ENCODE data around the gene USP24. TPM values are rescaled to one million over a fixed set of nuclear protein-coding genes. Genes with fewer than 3 reads are reported as not detected.

USP24 gene
- total RNA-seq, 1 experiment from 2014 or later, result 38.5 TPM

GRCh38 chr1:55233145-55233777, 18.1 kb upstream of the USP24 start:
- Histone ChIP-seq H3K4me3 (ENCODE audit: low read length) (no peak overlapping the region), H3K27ac (ENCODE audit: low read length) (no peak overlapping the region), H3F3A (ENCODE audit: low read length, unreplicated experiment) (no peaks in the 10 kb centered on the region), H3K36me3 (ENCODE audit: low read depth, low read length) (no peaks in the 10 kb centered on the region), H3K4me2 (ENCODE audit: low read length) (no peak overlapping the region), H3K27me3 (ENCODE audit: low read length) (no peaks in the 10 kb centered on the region), H3K9me3 (ENCODE audit: low read length) (no peaks in the 10 kb centered on the region), H2AFZ (ENCODE audit: low read length) (no peak overlapping the region), H4K20me1 (ENCODE audit: low read length) (no peaks in the 10 kb centered on the region), H3K79me2 (ENCODE audit: low read length) (no peaks in the 10 kb centered on the region), H3K9me2 (replicated peaks; ENCODE audit: low read length) (no peaks in the 10 kb centered on the region), H3K9ac (ENCODE audit: low read length) (no peak overlapping the region), H3K4me1 (ENCODE audit: insufficient read depth, low read length) (peaks cover 14% of the 10 kb centered on the region; the same call in 1 of the 2 replicates)
- ChIA-PET POLR2A (ENCODE audit: unreplicated experiment) (no interaction called here), CTCF (no interaction called here)
- BruUV-seq (replicated peaks), result no TSS peak
- intact Hi-C loops (cut with micrococcal nuclease), result no loop called here
- TF ChIP-seq EZH2 (IDR thresholded peaks at IDR 0.05; ENCODE audit: low read length, unreplicated experiment) (no peak), CTCF (conservative IDR thresholded peaks at IDR 0.05; ENCODE audit: low read depth, low read length) (no peak), EZH2phosphoT487 (IDR thresholded peaks at IDR 0.05; ENCODE audit: borderline replicate concordance, low read length) (no peak)
- ATAC-seq, result no peak
- peak; percentile 46 for DNase-seq

GRCh38 chr1:55232448-55233144, 17.4 kb upstream of the USP24 start:
- Histone ChIP-seq H3K4me3 (ENCODE audit: low read length) (no peak overlapping the region), H3K4me2 (ENCODE audit: low read length) (no peak overlapping the region), H3F3A (ENCODE audit: low read length, unreplicated experiment) (no peaks in the 10 kb centered on the region), H2AFZ (ENCODE audit: low read length) (no peak overlapping the region), H3K27ac (ENCODE audit: low read length) (no peak overlapping the region), H3K9me2 (replicated peaks; ENCODE audit: low read length) (no peaks in the 10 kb centered on the region), H3K9me3 (ENCODE audit: low read length) (0 out of 2 replicates have a peak, but pooled peaks cover under 1% of the 10 kb centered on the region), H4K20me1 (ENCODE audit: low read length) (no peaks in the 10 kb centered on the region), H3K9ac (ENCODE audit: low read length) (no peak overlapping the region), H3K27me3 (ENCODE audit: low read length) (no peaks in the 10 kb centered on the region), H3K4me1 (ENCODE audit: insufficient read depth, low read length) (peaks cover 14% of the 10 kb centered on the region; the same call in 1 of the 2 replicates), H3K36me3 (ENCODE audit: low read depth, low read length) (no peaks in the 10 kb centered on the region), H3K79me2 (ENCODE audit: low read length) (no peaks in the 10 kb centered on the region)
- no TSS peak for BruUV-seq (replicated peaks)
- TF ChIP-seq EZH2 (IDR thresholded peaks at IDR 0.05; ENCODE audit: low read length, unreplicated experiment) (no peak), EZH2phosphoT487 (IDR thresholded peaks at IDR 0.05; ENCODE audit: borderline replicate concordance, low read length) (no peak), CTCF (conservative IDR thresholded peaks at IDR 0.05; ENCODE audit: low read depth, low read length) (no peak)
- ChIA-PET CTCF (no interaction called here), POLR2A (ENCODE audit: unreplicated experiment) (interaction anchor here (0.5 kb wide), 1 partner anchor 158 kb away, joined by 4 read pairs; no protein-coding TSS in a partner anchor)
- no peak for DNase-seq
- no peak for ATAC-seq
- intact Hi-C loops (cut with micrococcal nuclease), result no loop called here

DNA sequence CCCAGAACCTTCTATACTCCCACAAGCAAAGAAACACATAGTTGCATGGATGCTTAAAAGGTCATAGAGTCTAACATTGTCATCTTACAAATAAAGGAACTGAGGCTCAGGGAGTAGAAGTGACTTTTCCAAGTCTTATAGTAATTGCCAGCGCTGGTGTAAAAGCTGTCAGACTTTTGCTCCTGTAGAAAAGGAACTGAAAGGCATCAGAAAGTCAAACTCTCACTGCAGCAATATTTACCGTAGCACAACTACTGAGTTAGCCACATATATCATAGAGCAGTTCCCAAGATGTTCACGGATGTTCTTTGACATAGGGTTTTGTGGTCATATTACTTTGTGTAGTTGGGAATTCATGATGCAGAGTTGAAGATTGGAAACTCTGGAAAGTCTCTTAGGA, 16.6 kb upstream of the USP24 start:
- Histone ChIP-seq H3K79me2 (ENCODE audit: low read length) (no peaks in the 10 kb centered on the region), H3K9me3 (ENCODE audit: low read length) (0 out of 2 replicates have a peak, but pooled peaks cover 4% of the 10 kb centered on the region), H3K36me3 (ENCODE audit: low read depth, low read length) (no peaks in the 10 kb centered on the region), H3K27me3 (ENCODE audit: low read length) (no peaks in the 10 kb centered on the region), H3K4me2 (ENCODE audit: low read length) (no peak overlapping the region), H3F3A (ENCODE audit: low read length, unreplicated experiment) (no peaks in the 10 kb centered on the region), H3K9ac (ENCODE audit: low read length) (no peak overlapping the region), H3K4me3 (ENCODE audit: low read length) (no peak overlapping the region), H4K20me1 (ENCODE audit: low read length) (no peaks in the 10 kb centered on the region), H2AFZ (ENCODE audit: low read length) (no peak overlapping the region), H3K4me1 (ENCODE audit: insufficient read depth, low read length) (peaks cover 14% of the 10 kb centered on the region; the same call in 1 of the 2 replicates), H3K9me2 (replicated peaks; ENCODE audit: low read length) (no peaks in the 10 kb centered on the region), H3K27ac (ENCODE audit: low read length) (no peak overlapping the region)
- no peak for ATAC-seq
- DNase-seq, result no peak
- POLR2A ChIA-PET (ENCODE audit: unreplicated experiment), result interaction anchor here (0.5 kb wide), 1 partner anchor 159 kb away, joined by 4 read pairs; no protein-coding TSS in a partner anchor
- CTCF ChIA-PET, result no interaction called here
- intact Hi-C loops (cut with micrococcal nuclease), result no loop called here
- BruUV-seq (replicated peaks), result no TSS peak
- TF ChIP-seq EZH2phosphoT487 (IDR thresholded peaks at IDR 0.05; ENCODE audit: borderline replicate concordance, low read length) (no peak), EZH2 (IDR thresholded peaks at IDR 0.05; ENCODE audit: low read length, unreplicated experiment) (no peak), CTCF (conservative IDR thresholded peaks at IDR 0.05; ENCODE audit: low read depth, low read length) (no peak)

All from PC-3 (cell line).